Body of pancreas (tissue), 4 donors: ENCODE data around the gene RSRC2. TPM values are rescaled to one million over a fixed set of nuclear protein-coding genes. Genes with fewer than 3 reads are reported as not detected.

ENCODE experiments used
- ATAC-seq: fragments of 150-250 bp; one replicate; pipeline ENCODE4 v1.9.1; 2016
- DNase-seq, 4 donors: peaks; one replicate each; pipeline ENCODE4 v3.0.0-alpha.2; 2019
- H3K27ac ChIP-seq, 4 donors: fragments of 200-600 bp; sonication (generic); 1 replicate in 3 of 4; 2 replicates in 1 of 4; pipeline versions ENCODE4 v1.5.1 to v1.6.1; 2016 to 2019; ENCODE audit warnings: mild to moderate bottlenecking in 1 of 4, mixed read lengths in 1 of 4, moderate library complexity in 1 of 4
- H3K27me3 ChIP-seq, 2 donors: fragments of 200-600 bp; sonication (generic); one replicate each; pipeline ENCODE4 v1.6.0; 2016; ENCODE audit warnings: mild to moderate bottlenecking in 1 of 2
- H3K36me3 ChIP-seq, 2 donors: fragments of 200-600 bp; sonication (generic); replicated peaks in 1 of 2; 2 replicates each; pipeline ENCODE4 v1.5.1; 2016; ENCODE audit warnings: low read depth in 2 of 2; ENCODE audit not compliant: insufficient read depth in 1 of 2
- H3K4me1 ChIP-seq: fragments of 200-600 bp; sonication (generic); one replicate; pipeline ENCODE4 v1.6.0; 2016
- H3K4me3 ChIP-seq, 2 donors: fragments of 200-600 bp; sonication (generic); 1 replicate in 1 of 2; 2 replicates in 1 of 2; pipeline ENCODE4 v1.5.1; 2016 to 2019
- H3K9me3 ChIP-seq, 3 donors: fragments of 200-600 bp; sonication (generic); 1 replicate in 2 of 3; 2 replicates in 1 of 3; pipeline ENCODE4 v1.5.1; 2016
- POLR2A ChIP-seq, 3 donors: fragments of 450-650 bp; IDR thresholded peaks; one replicate each; pipeline ENCODE4 v1.6.1; 2016; ENCODE audit warnings: antibody characterized with exemption in 3 of 3, mild to moderate bottlenecking in 2 of 3
- WGBS, 2 donors: methylation state at CpG; one replicate each; pipeline ENCODE4 v1.1.5; 2017; 5-methylcytosine and 5-hydroxymethylcytosine counted together
- intact Hi-C: fragments of 100-400 bp; cut with DNase I; formaldehyde crosslinking; loops from one replicate; pipeline ENCODE4 v1.15.1; 2023
- total RNA-seq, 2 donors: library from RNA; depleted of rRNA; stranded (reverse); fragments of >200 nt; gene quantifications; one replicate each; pipeline ENCODE4 v1.1.0, GENCODE V29; 2016
- TF ChIP-seq, protein P1 (sequence below), 7 experiments: fragments of 450-650 bp in 4 of 7; fragments of 200-600 bp in 3 of 7; sonication (generic) in 3 of 7; IDR thresholded peaks; one replicate each; pipeline ENCODE4 v1.5.1; 2016 to 2019; ENCODE audit warnings: antibody characterized with exemption in 7 of 7

The RSRC2 gene
- total RNA-seq, 2 donors from 2014 or later = 50.8 to 113 TPM

DNA sequence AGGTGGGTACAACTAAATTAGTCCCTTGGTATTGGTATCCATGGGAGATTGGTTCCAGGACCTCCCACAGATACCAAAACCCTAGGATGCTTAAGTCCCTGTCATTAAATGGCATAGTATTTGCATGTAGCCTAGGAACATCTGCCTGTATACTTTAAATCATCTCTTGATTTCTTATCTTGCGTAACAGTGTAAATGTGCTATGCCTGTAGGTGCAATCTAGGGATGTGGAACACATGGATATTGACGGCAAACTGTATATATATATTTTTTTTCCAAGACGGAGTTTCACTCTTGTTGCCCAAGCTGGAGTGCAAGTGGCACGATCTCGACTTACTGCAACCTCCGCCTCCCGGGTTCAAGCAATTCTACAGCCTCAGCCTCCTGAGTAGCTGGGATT is 1.8 kb upstream of the RSRC2 start:
- no peak overlapping the region for H3K27ac ChIP-seq
- H3K27me3 ChIP-seq = no peaks in the 10 kb centered on the region
- TF ChIP-seq, protein P1, sequence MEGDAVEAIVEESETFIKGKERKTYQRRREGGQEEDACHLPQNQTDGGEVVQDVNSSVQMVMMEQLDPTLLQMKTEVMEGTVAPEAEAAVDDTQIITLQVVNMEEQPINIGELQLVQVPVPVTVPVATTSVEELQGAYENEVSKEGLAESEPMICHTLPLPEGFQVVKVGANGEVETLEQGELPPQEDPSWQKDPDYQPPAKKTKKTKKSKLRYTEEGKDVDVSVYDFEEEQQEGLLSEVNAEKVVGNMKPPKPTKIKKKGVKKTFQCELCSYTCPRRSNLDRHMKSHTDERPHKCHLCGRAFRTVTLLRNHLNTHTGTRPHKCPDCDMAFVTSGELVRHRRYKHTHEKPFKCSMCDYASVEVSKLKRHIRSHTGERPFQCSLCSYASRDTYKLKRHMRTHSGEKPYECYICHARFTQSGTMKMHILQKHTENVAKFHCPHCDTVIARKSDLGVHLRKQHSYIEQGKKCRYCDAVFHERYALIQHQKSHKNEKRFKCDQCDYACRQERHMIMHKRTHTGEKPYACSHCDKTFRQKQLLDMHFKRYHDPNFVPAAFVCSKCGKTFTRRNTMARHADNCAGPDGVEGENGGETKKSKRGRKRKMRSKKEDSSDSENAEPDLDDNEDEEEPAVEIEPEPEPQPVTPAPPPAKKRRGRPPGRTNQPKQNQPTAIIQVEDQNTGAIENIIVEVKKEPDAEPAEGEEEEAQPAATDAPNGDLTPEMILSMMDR (IDR thresholded peaks at IDR 0.05) = no peak
- TF ChIP-seq POLR2A (IDR thresholded peaks at IDR 0.05) = no peak
- 92 to 94% methylated on average over 7 of the region's 7 CpGs for WGBS, 2 donors
- peaks cover 28% of the 10 kb centered on the region for H3K4me1 ChIP-seq
- ATAC-seq (no peak), DNase-seq (no peak)
- H3K36me3 ChIP-seq = no peaks in the 10 kb centered on the region
- H3K9me3 ChIP-seq = no peaks in the 10 kb centered on the region
- H3K4me3 ChIP-seq = no peak overlapping the region
- intact Hi-C loops = no loop called here

DNA sequence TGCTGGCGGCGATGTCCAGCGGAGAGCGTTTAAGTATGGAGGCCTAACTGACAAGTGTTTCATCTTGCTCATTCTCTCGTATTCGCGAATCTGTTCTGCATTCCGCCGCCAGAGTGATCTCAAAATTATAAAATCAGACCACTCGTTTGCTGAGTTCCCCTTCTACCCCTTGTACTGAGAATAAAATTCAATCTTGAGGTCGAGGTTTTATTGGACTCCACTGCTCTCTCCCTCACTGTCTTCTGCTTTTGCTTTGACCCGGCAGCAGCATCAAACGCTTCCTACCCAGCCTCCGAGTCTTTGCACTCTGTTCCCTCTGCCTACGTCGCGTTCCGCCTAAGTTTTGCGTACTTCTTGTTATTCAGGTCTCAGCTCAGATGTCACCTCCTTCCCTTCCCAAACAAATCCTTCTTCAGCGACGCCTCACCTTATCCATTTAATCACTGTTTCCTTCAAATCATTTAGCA is 775 bp upstream of the RSRC2 start:
- no peak for TF ChIP-seq POLR2A (IDR thresholded peaks at IDR 0.05)
- TF ChIP-seq, protein P1 (IDR thresholded peaks at IDR 0.05) = no peak
- ATAC-seq = no peak
- DNase-seq = no peak
- Histone ChIP-seq H3K27ac (peak overlapping the region in 3 of 4 donors; percentile 63 to 96 (median 96)), H3K4me1 (peaks cover 39% of the 10 kb centered on the region), H3K4me3 (peak overlapping the region in 1 of 2 donors; percentile 13), H3K36me3 (no peaks in the 10 kb centered on the region), H3K27me3 (no peaks in the 10 kb centered on the region), H3K9me3 (no peaks in the 10 kb centered on the region)
- intact Hi-C loops = no loop called here
- 0% methylated on average over 21 of the region's 21 CpGs for WGBS, 2 donors

DNA sequence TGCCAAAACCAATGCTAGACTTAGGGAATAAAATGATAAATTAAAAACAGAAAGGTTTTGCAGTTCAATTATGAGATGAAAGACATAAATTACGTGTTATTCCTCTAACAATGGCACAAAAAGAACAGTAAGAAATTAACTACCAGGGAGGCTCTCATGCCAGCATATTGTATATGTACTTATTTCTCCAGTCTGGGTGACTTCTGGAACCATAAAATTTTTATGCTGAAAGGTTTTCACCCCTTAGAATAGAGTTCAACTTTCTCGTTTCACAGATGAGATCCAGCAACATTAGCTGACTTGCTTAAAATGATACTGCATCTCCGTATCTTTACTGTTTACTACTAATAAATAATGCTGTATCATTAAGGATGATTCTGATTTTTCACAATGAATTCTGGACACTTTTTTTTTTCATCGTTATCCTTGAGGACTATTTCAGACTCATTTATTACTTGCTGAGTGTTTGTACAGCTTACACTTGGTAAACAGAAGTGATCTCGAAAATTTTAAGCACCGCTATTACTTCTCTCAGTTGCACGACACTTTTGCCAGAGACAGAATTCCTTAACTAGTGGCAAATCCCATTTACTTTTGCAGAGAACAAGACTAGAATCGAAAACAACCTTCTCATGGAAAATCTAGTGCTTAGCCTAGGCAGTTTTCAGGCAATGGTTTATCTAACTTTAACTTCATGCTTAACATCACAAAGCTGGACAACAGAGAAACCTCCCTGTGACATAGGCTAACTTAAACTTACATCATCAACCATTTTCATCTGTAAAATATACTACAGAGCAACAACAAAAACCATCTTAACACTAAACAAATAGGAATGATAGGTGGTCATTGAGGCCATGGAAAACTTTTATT is 2.7 kb downstream of the RSRC2 start:
- H3K4me1 ChIP-seq = peaks cover 48% of the 10 kb centered on the region
- peak overlapping the region in 3 of 4 donors; percentile 33 to 50 (median 48) for H3K27ac ChIP-seq
- H3K4me3 ChIP-seq = no peak overlapping the region
- peaks cover 0 to 22% of the 10 kb centered on the region in 2 donors for H3K36me3 ChIP-seq
- H3K27me3 ChIP-seq = no peaks in the 10 kb centered on the region
- ATAC-seq (no peak), DNase-seq (no peak)
- intact Hi-C loops = no loop called here
- WGBS, 2 donors = 5 to 8% methylated on average over 8 of the region's 8 CpGs
- H3K9me3 ChIP-seq = no peaks in the 10 kb centered on the region
- no peak for TF ChIP-seq POLR2A (IDR thresholded peaks at IDR 0.05)
- TF ChIP-seq, protein P1 (IDR thresholded peaks at IDR 0.05) = no peak

DNA sequence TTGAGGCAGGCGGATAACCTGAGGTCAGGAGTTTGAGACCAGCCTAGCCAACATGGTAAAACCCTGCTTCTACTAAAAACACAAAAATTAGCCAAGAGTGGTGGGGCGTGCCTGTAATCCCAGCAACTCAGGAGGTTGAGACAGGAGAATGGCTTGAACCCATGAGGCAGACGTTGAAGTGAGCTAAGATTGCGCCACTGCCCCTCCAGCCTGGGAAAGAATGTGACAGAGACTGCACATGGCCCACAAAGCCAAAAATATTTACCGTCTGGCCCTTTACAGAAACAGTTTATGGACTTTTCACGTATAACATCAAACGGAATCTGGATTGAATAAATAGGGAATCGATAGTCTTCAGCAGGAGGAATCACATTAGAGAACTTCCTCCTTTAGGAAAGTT is 3.5 kb downstream of the RSRC2 start:
- 23 to 29% methylated on average over 8 of the region's 8 CpGs for WGBS, 2 donors
- DNase-seq (peak in 1 of 4 donors; percentile 19), ATAC-seq (no peak)
- TF ChIP-seq, protein P1 (IDR thresholded peaks at IDR 0.05) = no peak
- no peak for TF ChIP-seq POLR2A (IDR thresholded peaks at IDR 0.05)
- H3K4me3 ChIP-seq = no peak overlapping the region
- intact Hi-C loops = no loop called here
- H3K27me3 ChIP-seq = no peaks in the 10 kb centered on the region
- peaks cover 4 to 29% of the 10 kb centered on the region in 2 donors for H3K36me3 ChIP-seq
- H3K9me3 ChIP-seq = no peaks in the 10 kb centered on the region
- peaks cover 45% of the 10 kb centered on the region for H3K4me1 ChIP-seq
- H3K27ac ChIP-seq = peak overlapping the region in 2 of 4 donors; percentile 48 to 51
